ENCODE data around the gene AFF1.

Gene AFF1

DNA sequence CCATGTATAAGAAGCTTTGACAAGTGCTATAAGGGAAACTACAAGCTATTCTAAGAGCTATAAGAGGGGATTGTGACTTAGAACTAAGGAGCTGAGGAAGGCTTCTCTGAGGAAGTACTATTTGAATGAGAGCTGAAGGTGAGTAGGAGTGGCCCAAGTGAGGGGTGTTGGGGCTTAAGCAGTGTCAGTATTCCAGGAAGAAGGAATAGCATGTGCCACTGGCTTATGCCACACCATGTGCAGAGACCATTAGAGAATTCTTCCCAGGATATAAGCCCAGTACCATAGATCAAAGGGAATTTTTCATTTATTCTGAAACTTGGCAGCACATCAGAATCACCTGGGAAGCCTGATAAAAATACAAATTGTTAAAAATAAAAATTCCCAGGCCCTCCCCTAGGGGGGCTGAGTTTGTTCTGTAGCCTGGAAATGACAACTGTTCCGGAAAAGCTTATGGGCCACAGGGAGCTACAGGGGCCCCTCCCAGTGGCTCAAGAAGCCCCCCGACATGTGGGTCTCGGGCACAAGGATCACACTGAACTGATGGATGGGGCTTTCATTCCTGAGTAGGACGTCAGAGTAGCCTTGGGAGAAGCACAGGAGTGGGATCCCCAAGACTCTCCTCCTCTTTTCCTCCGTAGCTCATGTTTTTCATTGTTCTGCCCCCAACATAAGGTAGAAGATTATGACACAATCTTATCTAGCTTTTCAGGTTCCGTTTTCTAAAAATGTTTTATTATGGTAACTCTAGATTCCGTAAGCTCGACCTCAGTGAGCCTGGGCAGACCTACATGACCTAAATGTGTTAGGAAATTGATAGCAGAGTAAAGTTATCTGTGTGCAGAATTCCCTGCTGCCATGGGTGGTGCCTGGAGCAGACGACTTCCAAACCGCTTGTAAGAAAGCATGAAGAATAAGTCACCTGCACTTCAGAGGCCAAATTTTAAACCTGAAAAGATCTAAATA lies 119.3 kb downstream of the AFF1 start:
- TF ChIP-seq POLR2A (IDR thresholded peaks at IDR 0.05; ENCODE audit: low read length) (no peak), GATA1 (IDR thresholded peaks at IDR 0.05; ENCODE audit: low read depth, low read length) (no peak)
- peak; percentile 84 to 95 for DNase-seq

- DNase-seq: no peak
- TF ChIP-seq GATA1 (IDR thresholded peaks at IDR 0.05; ENCODE audit: low read depth, low read length) (no peak), POLR2A (IDR thresholded peaks at IDR 0.05; ENCODE audit: low read length) (no peak)
Observed at GRCh38 chr4:87054900-87055299, 120.1 kb downstream of the AFF1 start.

GRCh38 chr4:87055311-87055710 lies 120.5 kb downstream of the AFF1 start:
- TF ChIP-seq GATA1 (IDR thresholded peaks at IDR 0.05; ENCODE audit: low read depth, low read length) (no peak), POLR2A (IDR thresholded peaks at IDR 0.05; ENCODE audit: low read length) (no peak)
- DNase-seq: no peak

- no peak for DNase-seq
- TF ChIP-seq GATA1 (IDR thresholded peaks at IDR 0.05; ENCODE audit: low read depth, low read length): no peak
- TF ChIP-seq POLR2A (IDR thresholded peaks at IDR 0.05; ENCODE audit: low read length): no peak
Observed at GRCh38 chr4:87056881-87057280, 122.1 kb downstream of the AFF1 start.

DNA sequence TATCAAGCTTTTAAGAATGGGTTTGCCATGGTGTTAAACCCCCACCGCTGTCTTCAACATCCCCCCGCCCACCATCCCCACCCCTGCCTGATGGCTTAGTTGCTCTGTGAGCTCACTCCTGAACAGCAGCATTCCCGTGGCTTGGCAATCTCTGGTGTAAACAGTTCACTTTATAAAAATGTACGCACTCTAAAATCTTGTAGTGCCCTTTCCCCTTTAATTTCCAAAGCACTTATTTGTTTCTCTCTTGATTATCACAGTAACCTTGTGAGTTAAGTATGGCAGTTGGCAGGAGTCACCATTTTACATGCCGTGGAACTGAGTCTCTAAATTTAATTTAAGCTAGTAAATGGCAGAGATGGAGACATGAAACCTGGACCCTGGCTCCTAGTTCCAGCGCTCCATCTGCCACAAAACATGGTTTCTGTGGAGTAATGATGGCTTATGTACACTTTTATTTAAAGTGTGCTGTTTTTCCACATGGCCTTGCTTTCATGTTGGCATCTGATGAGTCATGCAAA lies 123.1 kb downstream of the AFF1 start:
- TF ChIP-seq GATA1 (IDR thresholded peaks at IDR 0.05; ENCODE audit: low read depth, low read length) (no peak), POLR2A (IDR thresholded peaks at IDR 0.05; ENCODE audit: low read length) (no peak)
- no peak for DNase-seq

DNA sequence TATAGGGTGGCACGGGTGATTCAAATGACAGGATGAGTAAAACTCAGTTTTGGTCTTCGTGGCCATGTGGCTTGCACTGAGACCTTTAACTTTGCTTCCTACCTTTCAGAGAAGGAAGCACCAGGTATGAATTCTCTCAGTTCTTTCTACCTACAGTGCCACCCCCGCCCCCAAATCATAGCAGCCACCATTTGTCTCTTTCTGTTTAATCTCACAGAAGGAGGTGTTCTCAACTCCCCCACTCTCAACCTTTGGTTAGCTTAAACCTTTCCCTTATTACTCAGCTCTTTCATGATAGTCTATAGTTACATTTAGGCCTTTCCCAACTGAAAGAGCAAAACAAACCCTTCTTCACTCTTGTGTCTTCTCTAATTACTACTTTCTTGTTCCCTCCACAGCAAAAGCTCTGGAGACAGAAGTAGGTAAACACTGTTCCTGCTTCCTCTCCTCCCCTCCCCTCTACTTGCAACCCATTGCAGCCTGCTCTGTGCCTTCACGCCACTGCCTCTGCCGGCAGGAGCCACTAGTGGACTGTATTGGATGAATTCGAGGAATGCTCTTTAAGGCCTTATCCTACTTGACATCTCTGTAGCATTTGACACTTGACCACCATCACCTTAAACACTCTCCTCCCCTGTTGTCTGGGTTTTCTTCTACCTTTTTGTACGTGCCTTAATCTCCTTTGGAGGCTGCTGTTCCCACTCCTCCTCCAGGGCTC lies 123.7 kb downstream of the AFF1 start:
- DNase-seq: peak; percentile 44 to 50
- no peak for TF ChIP-seq GATA1 (IDR thresholded peaks at IDR 0.05; ENCODE audit: low read depth, low read length)

- DNase-seq: no peak
- TF ChIP-seq POLR2A (IDR thresholded peaks at IDR 0.05; ENCODE audit: low read length): no peak
- TF ChIP-seq GATA1 (IDR thresholded peaks at IDR 0.05; ENCODE audit: low read depth, low read length): no peak
Observed at GRCh38 chr4:87060957-87061356, 126.1 kb downstream of the AFF1 start.

DNA sequence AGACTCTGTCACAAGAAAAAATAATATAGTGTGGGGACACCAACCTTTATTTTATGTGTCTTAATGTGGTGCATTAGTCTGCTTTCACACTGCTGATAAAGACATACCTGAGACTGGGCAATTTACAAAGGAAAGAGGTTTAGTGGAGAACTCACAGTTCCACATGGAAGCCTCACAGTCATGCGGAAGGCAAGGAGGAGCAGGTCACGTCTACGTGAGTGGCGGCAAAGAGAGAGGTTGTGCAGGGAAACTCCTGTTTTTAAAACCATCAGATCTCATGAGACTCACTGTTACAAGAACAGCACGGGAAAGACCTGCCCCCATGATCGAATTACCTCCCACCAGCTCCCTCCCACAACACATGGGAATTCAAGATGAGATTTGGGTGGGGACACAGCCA lies 130.2 kb downstream of the AFF1 start:
- no peak for DNase-seq
- TF ChIP-seq GATA1 (IDR thresholded peaks at IDR 0.05; ENCODE audit: low read depth, low read length) (no peak), POLR2A (IDR thresholded peaks at IDR 0.05; ENCODE audit: low read length) (no peak)

- TF ChIP-seq GATA1 (IDR thresholded peaks at IDR 0.05; ENCODE audit: low read depth, low read length): no peak
- no peak for TF ChIP-seq POLR2A (IDR thresholded peaks at IDR 0.05; ENCODE audit: low read length)
- DNase-seq: peak; percentile 13 to 39
Observed at GRCh38 chr4:87066403-87067123, 131.8 kb downstream of the AFF1 start.

- TF ChIP-seq GATA1 (IDR thresholded peaks at IDR 0.05; ENCODE audit: low read depth, low read length): no peak
- TF ChIP-seq POLR2A (IDR thresholded peaks at IDR 0.05; ENCODE audit: low read length): no peak
- DNase-seq: no peak
Observed at GRCh38 chr4:87067124-87067885, 132.5 kb downstream of the AFF1 start.

- no peak for DNase-seq
- TF ChIP-seq POLR2A (IDR thresholded peaks at IDR 0.05; ENCODE audit: low read length) (no peak), GATA1 (IDR thresholded peaks at IDR 0.05; ENCODE audit: low read depth, low read length) (no peak)
Observed at GRCh38 chr4:87068583-87069021, 133.8 kb downstream of the AFF1 start.

DNA sequence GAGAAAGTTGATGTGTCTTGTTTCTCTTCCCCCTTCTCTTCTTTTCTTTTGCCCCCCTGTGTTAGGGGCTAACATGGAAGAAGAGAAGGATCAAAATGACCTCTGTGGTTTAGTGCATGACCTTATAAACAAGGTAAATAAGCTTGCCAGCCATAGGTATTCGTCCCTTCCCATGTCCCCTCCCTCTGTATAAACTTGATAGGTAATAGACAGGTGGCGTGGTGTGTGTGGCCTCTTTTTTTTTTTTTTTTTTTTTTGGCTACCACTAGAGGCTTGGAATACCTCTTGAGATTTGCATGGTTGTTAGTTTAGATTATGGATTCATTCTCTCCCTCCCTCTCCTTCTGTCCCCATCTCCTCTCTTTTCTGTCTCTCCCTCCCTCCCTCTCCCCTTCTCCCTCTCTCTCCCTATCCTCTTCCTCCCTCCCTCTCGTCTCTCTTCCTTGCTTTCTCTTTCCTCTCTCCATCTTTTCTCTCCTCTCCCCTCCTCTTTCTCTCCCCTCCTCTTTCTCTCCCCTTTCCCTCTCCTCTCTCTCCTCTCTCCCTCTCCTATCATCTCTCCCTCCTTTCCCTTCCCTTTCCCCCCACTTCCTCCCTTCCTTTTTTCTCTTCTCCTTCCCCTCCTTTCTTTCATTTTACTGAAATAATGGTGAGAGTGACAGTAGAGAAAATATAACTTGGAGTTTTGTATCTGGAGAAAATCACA lies 134.4 kb downstream of the AFF1 start:
- TF ChIP-seq GATA1 (IDR thresholded peaks at IDR 0.05; ENCODE audit: low read depth, low read length) (no peak), POLR2A (IDR thresholded peaks at IDR 0.05; ENCODE audit: low read length) (no peak)

More for the DNA sequence above, 134.4 kb downstream of the AFF1 start:
- DNase-seq: no peak

Data from erythroblast (primary cell).